GM12801 (cell line): Measurements from ENCODE around the gene FRMD4B.

ENCODE experiments used
- CTCF ChIP-seq: IDR thresholded peaks from one replicate; pipeline ENCODE4 v1.5.1; 2011; ENCODE audit warnings: control low read depth; ENCODE audit not compliant: insufficient read length; ENCODE audit errors: extremely low read depth

The FRMD4B gene

GRCh38 chr3:69120879-69121464 lies 264.9 kb downstream of the FRMD4B start:
- TF ChIP-seq CTCF, result no peak
